HG03175 (cell line): Measurements from ENCODE around the gene WDR70.
"Not testable (repeated sequence)": the region's sequence is repeated elsewhere in the genome, so short reads cannot be mapped to it uniquely, and the experiment has no call there.

Source experiments
- ATAC-seq: cut with Tn5 transposase; IDR thresholded peaks from one replicate; pipeline ENCODE4 v1.9.1; 2021; ENCODE audit warnings: mild to moderate bottlenecking, moderate library complexity; ENCODE audit not compliant: unreplicated experiment

WDR70 gene

GRCh38 chr5:37511646-37512045, 132.5 kb downstream of the WDR70 start:
- no peak for ATAC-seq

- ATAC-seq = no peak
Observed at GRCh38 chr5:37514946-37515345, 135.8 kb downstream of the WDR70 start.

- no peak for ATAC-seq
Observed at GRCh38 chr5:37517686-37518085, 138.6 kb downstream of the WDR70 start.

- ATAC-seq = not testable (repeated sequence)
Observed at GRCh38 chr5:37518356-37518755, 139.2 kb downstream of the WDR70 start.

GRCh38 chr5:37519304-37519703, 140.2 kb downstream of the WDR70 start:
- no peak for ATAC-seq

GRCh38 chr5:37519807-37520206, 140.7 kb downstream of the WDR70 start:
- ATAC-seq = no peak

GRCh38 chr5:37520811-37521210, 141.7 kb downstream of the WDR70 start:
- ATAC-seq = no peak

GRCh38 chr5:37532976-37533740, 154.0 kb downstream of the WDR70 start:
- ATAC-seq = no peak

GRCh38 chr5:37533851-37534250, 154.7 kb downstream of the WDR70 start:
- ATAC-seq = no peak

- ATAC-seq = no peak
Observed at GRCh38 chr5:37539459-37539858, 160.3 kb downstream of the WDR70 start.

GRCh38 chr5:37543216-37543615, 164.1 kb downstream of the WDR70 start:
- ATAC-seq = no peak

GRCh38 chr5:37549411-37549810, 170.3 kb downstream of the WDR70 start:
- no peak for ATAC-seq

GRCh38 chr5:37552161-37552560, 173.0 kb downstream of the WDR70 start:
- ATAC-seq = no peak

- ATAC-seq = no peak
Observed at GRCh38 chr5:37552770-37553719, 173.9 kb downstream of the WDR70 start.

GRCh38 chr5:37553720-37554404, 174.7 kb downstream of the WDR70 start:
- ATAC-seq = no peak

GRCh38 chr5:37554405-37554739, 175.3 kb downstream of the WDR70 start:
- ATAC-seq = no peak

GRCh38 chr5:37554938-37555337, 175.8 kb downstream of the WDR70 start:
- ATAC-seq = no peak

- ATAC-seq = no peak
Observed at GRCh38 chr5:37557734-37558293, 178.7 kb downstream of the WDR70 start.

GRCh38 chr5:37565062-37565670, 186.0 kb downstream of the WDR70 start:
- no peak for ATAC-seq

GRCh38 chr5:37567566-37567965, 188.4 kb downstream of the WDR70 start:
- no peak for ATAC-seq
